Subcutaneous abdominal adipose tissue (tissue), 5 donors: ENCODE data around the gene CAPN11.

ENCODE experiments used
- H3K27ac ChIP-seq: one replicate; pipeline ENCODE4 v1.7.0; 2013; ENCODE audit warnings: low read depth, mild to moderate bottlenecking, inconsistent platforms, low read length, moderate library complexity
- H3K27me3 ChIP-seq, 5 donors: one replicate each; pipeline ENCODE4 v1.7.0; 2013; ENCODE audit warnings: low read length in 5 of 5, inconsistent platforms in 1 of 5; ENCODE audit not compliant: control insufficient read depth in 5 of 5, insufficient read depth in 4 of 5
- H3K36me3 ChIP-seq, 5 donors: one replicate each; pipeline ENCODE4 v1.7.0; 2013; ENCODE audit warnings: low read length in 5 of 5; ENCODE audit not compliant: control insufficient read depth in 5 of 5, insufficient read depth in 5 of 5
- H3K4me1 ChIP-seq, 5 donors: one replicate each; pipeline ENCODE4 v1.7.0; 2013; ENCODE audit warnings: low read length in 5 of 5, mild to moderate bottlenecking in 3 of 5, moderate library complexity in 1 of 5; ENCODE audit not compliant: control insufficient read depth in 5 of 5, insufficient read depth in 5 of 5
- H3K4me3 ChIP-seq, 5 donors: one replicate each; pipeline ENCODE4 v1.7.0; 2013; ENCODE audit warnings: low read length in 5 of 5, low read depth in 1 of 5
- H3K9ac ChIP-seq, 5 donors: one replicate each; pipeline ENCODE4 v1.7.0; 2013; ENCODE audit warnings: low read length in 5 of 5, mild to moderate bottlenecking in 4 of 5, moderate library complexity in 3 of 5
- H3K9me3 ChIP-seq, 5 donors: one replicate each; pipeline ENCODE4 v1.7.0; 2013; ENCODE audit warnings: low read length in 5 of 5; ENCODE audit not compliant: control insufficient read depth in 5 of 5
- donor health status: healthy.
- donor health status: healthy.
- donor health status: healthy.
- donor health status: healthy.
- donor health status: healthy.

Gene CAPN11

DNA sequence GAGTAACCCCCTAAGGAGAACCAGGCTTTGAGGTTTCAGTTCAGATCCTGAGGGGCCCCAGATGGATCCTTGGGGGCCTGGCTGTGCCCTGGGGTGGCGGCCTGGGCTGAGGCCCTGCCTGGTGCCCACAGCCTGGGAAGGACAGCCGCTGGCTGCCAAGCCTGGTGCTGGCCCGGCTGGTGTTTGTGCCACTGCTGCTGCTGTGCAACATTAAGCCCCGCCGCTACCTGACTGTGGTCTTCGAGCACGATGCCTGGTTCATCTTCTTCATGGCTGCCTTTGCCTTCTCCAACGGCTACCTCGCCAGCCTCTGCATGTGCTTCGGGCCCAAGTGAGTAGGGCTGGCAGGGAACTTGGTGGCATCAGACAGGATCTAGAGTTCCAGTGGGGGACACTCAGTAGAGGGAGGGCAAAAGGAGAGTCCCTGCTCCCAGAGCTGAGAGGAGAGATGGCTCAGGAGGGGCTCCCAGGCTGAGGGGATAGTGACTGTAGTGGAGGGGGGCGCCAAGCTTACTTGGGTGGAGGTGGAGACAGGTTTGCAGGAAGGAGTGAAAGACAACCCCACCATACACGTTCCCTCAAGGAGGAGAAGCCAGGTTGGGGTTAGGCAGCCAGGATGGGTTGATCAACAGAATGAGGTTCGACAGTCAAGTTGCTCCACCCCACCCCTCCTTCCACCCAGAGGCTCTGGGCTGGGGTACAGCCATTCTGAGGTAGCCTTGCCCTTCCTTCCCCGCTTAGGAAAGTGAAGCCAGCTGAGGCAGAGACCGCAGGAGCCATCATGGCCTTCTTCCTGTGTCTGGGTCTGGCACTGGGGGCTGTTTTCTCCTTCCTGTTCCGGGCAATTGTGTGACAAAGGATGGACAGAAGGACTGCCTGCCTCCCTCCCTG, 74.3 kb downstream of the CAPN11 start:
- Histone ChIP-seq H3K27me3 (no peaks in the 10 kb centered on the region), H3K9ac (peak overlapping the region; percentile 26 to 72 (median 53)), H3K27ac (peak overlapping the region; percentile 94), H3K4me1 (peaks cover 22 to 93% (median 85%) of the 10 kb centered on the region in 5 donors), H3K9me3 (no peaks in the 10 kb centered on the region), H3K4me3 (no peak overlapping the region), H3K36me3 (peaks cover 0 to 62% (median 52%) of the 10 kb centered on the region in 5 donors)

DNA sequence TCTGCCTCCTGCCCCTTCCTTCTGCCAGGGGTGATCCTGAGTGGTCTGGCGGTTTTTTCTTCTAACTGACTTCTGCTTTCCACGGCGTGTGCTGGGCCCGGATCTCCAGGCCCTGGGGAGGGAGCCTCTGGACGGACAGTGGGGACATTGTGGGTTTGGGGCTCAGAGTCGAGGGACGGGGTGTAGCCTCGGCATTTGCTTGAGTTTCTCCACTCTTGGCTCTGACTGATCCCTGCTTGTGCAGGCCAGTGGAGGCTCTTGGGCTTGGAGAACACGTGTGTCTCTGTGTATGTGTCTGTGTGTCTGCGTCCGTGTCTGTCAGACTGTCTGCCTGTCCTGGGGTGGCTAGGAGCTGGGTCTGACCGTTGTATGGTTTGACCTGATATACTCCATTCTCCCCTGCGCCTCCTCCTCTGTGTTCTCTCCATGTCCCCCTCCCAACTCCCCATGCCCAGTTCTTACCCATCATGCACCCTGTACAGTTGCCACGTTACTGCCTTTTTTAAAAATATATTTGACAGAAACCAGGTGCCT, 75.0 kb downstream of the CAPN11 start:
- Histone ChIP-seq H3K36me3 (peaks cover 0 to 56% (median 52%) of the 10 kb centered on the region in 5 donors), H3K9me3 (no peaks in the 10 kb centered on the region), H3K27ac (peak overlapping the region; percentile 94), H3K9ac (peak overlapping the region; percentile 26 to 72 (median 53)), H3K27me3 (no peaks in the 10 kb centered on the region), H3K4me3 (no peak overlapping the region), H3K4me1 (peaks cover 17 to 92% (median 83%) of the 10 kb centered on the region in 5 donors)
